ENCODE data around the gene TMEM37. TPM values are rescaled to one million over a fixed set of nuclear protein-coding genes. Genes with fewer than 3 reads are reported as not detected.

Gene TMEM37
- total RNA-seq, 1 donor from 2014 or later = not detected

DNA sequence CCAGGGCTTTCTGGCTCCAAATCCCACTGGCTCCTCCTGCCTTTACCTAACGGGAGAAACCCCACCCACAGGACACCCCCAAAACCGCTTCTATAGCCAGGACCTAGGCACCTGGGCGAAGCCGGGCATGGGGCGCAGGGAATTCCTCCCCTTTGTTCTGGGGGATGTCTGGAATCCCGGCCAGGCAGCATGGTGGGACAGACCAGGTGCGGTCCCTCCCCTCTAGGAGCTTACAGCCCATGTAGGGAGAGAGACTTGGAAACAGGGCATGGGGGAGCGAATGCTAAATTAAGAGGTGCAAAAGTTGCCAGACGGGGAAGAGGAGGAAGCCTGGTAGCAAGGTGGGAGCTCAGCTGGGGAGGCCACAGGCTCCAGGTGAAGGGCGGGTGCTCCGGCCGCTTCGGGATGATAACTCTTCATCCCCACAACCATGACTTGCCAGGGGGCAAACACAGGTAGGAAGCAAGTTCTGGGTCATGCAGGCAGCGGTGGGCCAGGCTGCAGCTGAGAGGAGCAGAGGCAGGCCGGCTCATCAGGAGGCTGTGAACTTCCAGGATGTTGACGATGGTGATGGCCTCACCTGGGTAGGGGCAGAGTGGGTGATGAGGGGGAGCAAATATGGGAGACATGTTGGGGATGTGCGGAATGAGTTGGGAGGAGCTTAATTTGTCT lies 1.3 kb downstream of the TMEM37 start:
- intact Hi-C loops (cut with micrococcal nuclease) = no loop called here

GRCh38 chr2:119433636-119434327 lies 2.1 kb downstream of the TMEM37 start:
- intact Hi-C loops (cut with micrococcal nuclease) = no loop called here

DNA sequence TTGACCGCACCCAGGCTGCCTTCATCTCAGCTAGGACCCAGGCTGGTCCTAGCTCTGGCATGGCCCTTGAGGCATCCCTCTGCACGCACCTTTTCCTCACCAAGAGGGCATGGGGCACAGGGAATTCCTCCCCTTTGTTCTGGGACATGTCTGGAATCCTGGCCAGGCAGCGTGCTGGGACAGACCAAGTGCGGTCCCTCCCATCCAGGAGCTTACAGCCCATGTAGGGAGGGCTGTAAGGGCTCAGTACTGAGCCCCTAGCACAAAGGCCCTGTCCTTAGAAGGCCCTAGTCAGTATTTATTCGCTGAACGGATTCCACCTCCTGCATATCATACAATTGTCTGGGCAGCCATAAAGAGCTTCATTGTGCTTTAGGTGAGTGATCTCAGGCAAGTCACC lies 3.0 kb downstream of the TMEM37 start:
- intact Hi-C loops (cut with micrococcal nuclease) = no loop called here

DNA sequence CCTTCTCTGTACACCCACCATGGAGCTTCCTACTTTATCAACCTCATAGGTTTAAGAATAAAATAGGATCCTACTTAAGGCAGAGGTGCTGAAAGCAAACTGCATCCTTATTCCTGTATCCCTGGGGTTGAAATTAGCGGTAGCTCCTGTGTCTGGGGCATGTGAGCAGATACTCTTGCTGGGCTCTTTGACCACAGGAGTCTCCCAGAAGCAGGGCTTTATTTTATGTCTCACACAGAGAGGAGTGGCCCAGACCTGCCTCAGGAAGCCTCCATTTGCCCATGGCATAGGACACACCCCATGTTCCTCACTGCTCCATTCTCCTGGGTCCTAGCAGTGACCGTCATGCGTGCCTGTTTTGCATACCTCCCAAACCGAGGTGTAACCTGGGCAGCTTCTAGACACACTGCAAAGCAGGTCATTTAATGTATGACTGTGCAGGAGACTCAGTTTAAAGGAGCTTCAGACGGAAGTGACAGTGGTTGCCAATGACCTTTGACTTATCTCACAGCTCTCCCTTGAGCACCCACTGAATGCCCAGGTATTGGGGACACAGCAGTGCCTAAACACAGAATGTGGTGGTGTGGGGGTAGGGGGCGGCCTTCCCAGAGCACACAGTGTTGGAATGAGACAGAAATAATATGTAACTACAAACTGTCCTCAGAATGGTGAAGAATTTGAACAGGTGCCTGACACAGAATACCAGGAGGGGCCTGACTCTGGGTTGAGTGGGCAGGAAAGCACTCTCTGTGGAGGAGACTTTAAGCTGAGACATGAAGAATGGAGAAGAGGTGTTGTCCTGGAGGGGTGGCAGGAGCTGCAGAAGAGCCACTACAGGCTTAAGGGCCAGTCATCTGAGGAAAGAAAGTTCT lies 3.7 kb downstream of the TMEM37 start:
- intact Hi-C loops (cut with micrococcal nuclease) = no loop called here

- intact Hi-C loops (cut with micrococcal nuclease) = no loop called here
Measured at GRCh38 chr2:119435953-119436297, 4.3 kb downstream of the TMEM37 start.

DNA sequence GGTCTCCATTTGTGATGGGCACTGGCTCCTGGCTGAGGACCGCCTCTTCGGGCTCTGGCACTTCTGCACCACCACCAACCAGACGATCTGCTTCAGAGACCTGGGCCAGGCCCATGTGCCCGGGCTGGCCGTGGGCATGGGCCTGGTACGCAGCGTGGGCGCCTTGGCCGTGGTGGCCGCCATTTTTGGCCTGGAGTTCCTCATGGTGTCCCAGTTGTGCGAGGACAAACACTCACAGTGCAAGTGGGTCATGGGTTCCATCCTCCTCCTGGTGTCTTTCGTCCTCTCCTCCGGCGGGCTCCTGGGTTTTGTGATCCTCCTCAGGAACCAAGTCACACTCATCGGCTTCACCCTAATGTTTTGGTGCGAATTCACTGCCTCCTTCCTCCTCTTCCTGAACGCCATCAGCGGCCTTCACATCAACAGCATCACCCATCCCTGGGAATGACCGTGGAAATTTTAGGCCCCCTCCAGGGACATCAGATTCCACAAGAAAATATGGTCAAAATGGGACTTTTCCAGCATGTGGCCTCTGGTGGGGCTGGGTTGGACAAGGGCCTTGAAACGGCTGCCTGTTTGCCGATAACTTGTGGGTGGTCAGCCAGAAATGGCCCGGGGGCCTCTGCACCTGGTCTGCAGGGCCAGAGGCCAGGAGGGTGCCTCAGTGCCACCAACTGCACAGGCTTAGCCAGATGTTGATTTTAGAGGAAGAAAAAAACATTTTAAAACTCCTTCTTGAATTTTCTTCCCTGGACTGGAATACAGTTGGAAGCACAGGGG lies 5.5 kb downstream of the TMEM37 start:
- intact Hi-C loops (cut with micrococcal nuclease) = no loop called here

DNA sequence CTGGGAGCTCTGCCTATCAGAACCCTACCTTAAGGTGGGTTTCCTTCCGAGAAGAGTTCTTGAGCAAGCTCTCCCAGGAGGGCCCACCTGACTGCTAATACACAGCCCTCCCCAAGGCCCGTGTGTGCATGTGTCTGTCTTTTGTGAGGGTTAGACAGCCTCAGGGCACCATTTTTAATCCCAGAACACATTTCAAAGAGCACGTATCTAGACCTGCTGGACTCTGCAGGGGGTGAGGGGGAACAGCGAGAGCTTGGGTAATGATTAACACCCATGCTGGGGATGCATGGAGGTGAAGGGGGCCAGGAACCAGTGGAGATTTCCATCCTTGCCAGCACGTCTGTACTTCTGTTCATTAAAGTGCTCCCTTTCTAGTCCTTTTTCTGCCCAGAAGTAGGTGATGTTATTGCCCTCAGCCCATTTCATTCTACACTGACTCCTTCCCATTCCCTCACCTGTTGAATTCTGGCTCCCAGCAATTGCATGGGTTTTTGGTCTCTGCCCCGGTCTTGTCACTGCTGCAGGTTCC lies 6.5 kb downstream of the TMEM37 start:
- intact Hi-C loops (cut with micrococcal nuclease) = no loop called here

DNA sequence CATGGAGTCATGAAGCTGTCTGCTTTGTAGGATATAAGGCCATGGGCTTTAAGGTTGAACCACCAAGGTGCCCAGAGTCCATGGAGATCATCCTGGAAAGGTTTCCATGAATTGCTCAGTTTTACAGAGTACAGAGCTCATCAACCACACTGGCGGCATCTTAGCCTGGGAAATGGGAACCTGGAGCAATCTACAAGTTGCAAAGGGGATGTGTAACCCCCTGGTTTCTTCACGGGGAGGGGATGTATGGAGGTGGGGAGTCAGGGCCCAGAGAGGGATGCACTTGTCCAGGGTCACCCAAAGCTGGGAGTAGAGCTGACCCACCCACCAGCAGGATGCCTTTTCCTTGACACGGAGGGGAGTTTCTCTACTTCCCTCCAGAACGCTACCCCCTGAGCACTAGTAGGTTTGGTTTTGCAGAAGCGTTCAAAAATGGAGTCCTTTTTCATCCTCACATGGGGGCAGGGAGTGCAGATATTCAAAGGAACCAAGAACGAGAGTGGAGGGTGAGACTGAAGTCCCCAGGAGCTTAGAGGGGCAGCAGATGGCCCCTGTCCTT lies 7.2 kb downstream of the TMEM37 start:
- intact Hi-C loops (cut with micrococcal nuclease) = no loop called here

- intact Hi-C loops (cut with micrococcal nuclease) = no loop called here
Measured at GRCh38 chr2:119439574-119440500, 8.2 kb downstream of the TMEM37 start.

GRCh38 chr2:119440501-119440870 lies 8.8 kb downstream of the TMEM37 start:
- intact Hi-C loops (cut with micrococcal nuclease) = no loop called here

DNA sequence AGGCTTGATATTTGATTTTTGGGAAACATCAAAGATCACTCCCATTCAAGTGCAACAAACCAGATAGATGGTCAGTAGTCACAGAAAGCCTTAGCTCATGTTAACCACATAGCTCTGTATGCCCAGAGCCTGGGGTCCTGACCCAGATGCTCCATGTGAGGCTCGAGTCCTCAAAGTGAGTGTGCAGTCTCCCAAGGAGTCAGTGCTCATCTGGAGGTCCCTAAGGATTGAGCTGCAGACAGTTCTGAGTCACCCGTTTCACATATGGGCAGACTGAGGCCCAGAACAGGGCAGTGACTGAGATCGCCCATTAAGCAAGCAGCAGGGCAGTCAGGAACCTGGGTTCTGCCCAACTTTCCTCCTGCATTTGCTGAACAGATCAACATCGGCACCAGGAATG lies 9.2 kb downstream of the TMEM37 start:
- intact Hi-C loops (cut with micrococcal nuclease) = no loop called here

DNA sequence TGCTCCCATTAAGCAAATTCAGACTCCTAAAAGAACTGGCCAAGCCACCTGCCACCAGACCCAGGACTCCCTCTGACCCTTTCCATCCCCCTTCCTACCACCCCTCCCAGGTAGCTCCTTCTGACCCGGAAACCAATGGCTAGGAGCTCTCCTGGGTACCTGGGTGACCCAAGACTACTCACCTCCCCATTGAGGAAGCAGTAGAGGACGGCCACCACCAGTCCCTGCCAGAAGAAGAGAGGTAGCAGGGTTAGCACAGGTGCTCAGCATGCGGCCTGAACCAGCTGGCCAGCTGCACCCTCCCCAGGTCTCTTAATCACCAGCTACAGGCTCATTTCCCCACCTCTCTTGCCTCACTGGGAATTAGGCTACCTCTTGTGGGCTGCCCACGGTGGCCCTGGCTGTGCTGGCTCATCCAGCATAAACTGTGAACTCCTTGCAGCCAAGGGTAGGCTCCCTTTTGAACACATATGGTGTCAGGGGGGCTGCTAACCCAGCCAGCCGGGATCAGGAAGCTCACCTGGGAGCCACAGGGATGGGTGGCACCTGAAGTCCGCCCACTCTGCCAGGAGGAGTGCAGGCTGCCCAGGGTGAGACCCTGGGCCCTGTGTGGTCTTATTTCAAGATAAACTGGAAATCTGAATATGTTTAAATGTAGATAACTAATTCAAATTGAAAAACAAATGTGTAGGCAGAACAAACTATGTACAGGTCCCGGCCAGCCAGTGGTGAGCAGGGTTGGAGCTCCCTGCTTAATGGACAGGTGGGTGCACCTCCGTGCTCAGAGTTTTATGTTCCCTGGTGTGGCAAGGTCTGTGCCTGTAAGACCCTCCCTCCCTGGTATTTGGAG lies 9.9 kb downstream of the TMEM37 start:
- intact Hi-C loops (cut with micrococcal nuclease) = no loop called here

DNA sequence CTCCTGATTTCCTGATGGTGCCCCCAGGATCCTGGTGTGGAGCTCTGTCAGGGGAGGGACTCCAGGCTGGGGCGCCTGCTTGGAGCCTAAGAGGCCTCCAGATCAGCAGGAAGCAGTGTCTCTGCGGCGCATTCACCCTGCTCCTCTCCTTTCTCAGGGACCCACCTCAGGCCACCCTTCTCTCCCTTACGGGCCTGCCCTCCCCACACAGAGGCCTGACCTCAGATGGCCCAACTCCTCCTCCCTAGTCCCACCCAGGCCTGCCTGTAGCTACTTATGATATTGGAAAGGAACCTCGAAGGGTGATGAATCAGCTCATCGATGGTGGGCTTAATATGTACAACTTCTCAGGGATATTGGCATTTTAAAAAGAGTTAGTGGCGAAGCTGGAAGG lies 10.6 kb downstream of the TMEM37 start:
- intact Hi-C loops (cut with micrococcal nuclease) = no loop called here

DNA sequence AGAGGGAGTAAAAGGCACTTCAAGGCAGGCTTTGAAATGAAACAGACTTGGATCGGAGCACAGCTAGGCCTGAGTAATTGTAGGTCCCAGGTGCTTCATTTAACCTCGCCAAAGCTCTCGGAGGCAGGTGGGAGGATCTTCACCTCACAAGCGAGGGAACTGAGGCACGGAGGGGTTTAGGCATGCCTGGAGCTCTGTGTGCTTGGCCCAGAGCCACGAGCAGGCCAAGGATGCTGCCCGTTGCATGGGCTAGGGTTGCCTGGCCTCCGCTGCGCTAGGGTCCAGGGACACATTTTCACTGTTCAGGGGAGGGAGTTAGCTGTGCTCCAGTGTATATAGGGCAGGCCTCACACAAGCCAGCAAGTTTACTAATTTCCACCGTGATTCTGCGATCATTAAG lies 11.2 kb downstream of the TMEM37 start:
- intact Hi-C loops (cut with micrococcal nuclease) = no loop called here

- intact Hi-C loops (cut with micrococcal nuclease) = no loop called here
Measured at GRCh38 chr2:119446037-119446436, 14.4 kb downstream of the TMEM37 start.

- intact Hi-C loops (cut with micrococcal nuclease) = no loop called here
Measured at GRCh38 chr2:119448427-119449141, 16.9 kb downstream of the TMEM37 start.

GRCh38 chr2:119449521-119449920 lies 17.9 kb downstream of the TMEM37 start:
- intact Hi-C loops (cut with micrococcal nuclease) = no loop called here

DNA sequence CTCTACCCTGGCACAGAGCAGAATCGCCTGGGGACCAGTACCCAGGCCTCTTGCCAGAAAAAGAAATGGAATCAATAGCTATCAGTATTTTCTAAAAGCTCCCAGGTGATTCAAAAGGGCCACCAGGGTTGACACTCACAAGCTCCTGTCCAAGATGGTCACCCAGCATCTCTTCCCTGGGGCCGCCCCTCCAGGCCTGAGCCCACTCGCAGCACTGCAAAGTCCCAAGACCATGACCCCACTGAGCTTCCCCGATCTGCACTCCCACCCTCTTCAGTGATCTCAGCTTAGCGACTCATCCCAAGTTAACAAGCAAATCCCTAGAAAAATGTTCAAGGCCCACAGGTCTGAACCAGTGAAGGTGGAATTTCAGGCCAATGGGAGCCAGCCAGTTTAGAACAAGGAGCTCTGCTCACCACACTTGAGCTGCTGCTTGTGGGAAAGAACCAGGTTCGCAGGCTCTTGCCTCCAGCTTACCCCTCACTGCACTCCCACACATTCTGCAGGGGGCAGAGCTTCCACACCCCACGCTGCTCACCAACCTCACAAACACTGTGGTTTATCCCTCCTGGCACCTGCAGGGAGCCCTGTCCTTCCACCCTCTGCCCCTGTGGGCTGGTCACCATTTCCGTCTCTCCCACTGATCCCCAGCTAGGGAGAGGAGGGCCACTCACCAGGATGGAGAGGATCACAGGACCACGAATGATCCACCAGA lies 19.8 kb downstream of the TMEM37 start:
- intact Hi-C loops (cut with micrococcal nuclease) = no loop called here

Data from T-helper 2 cell treated with Interferon-gamma antibody and Interleukin-4, amounts not matched to agents 100 ng/mL and 5 ng/mL, for 36 hours (primary cell).